Suprapubic skin (tissue), 4 donors: ENCODE results near the gene PDE3B.

ENCODE experiments used
- POLR2A ChIP-seq, 2 donors: fragments of 450-650 bp; IDR thresholded peaks; one replicate each; pipeline ENCODE4 v1.6.1; 2017; ENCODE audit warnings: antibody characterized with exemption in 2 of 2, mild to moderate bottlenecking in 2 of 2, moderate library complexity in 2 of 2
- POLR2AphosphoS5 ChIP-seq, 3 donors: sonication (generic); formaldehyde crosslinking; IDR thresholded peaks; one replicate each; pipeline ENCODE4 v1.6.1; 2017; ENCODE audit warnings: antibody characterized with exemption in 3 of 3
- TF ChIP-seq, protein P1 (sequence below), 2 donors: fragments of 200-600 bp in 1 of 2; fragments of 450-650 bp in 1 of 2; sonication (generic) in 1 of 2; IDR thresholded peaks; one replicate each; pipeline ENCODE4 v1.5.1; 2016 to 2019; ENCODE audit warnings: antibody characterized with exemption in 2 of 2, mild to moderate bottlenecking in 1 of 2, moderate library complexity in 1 of 2

- TF ChIP-seq, protein P1, sequence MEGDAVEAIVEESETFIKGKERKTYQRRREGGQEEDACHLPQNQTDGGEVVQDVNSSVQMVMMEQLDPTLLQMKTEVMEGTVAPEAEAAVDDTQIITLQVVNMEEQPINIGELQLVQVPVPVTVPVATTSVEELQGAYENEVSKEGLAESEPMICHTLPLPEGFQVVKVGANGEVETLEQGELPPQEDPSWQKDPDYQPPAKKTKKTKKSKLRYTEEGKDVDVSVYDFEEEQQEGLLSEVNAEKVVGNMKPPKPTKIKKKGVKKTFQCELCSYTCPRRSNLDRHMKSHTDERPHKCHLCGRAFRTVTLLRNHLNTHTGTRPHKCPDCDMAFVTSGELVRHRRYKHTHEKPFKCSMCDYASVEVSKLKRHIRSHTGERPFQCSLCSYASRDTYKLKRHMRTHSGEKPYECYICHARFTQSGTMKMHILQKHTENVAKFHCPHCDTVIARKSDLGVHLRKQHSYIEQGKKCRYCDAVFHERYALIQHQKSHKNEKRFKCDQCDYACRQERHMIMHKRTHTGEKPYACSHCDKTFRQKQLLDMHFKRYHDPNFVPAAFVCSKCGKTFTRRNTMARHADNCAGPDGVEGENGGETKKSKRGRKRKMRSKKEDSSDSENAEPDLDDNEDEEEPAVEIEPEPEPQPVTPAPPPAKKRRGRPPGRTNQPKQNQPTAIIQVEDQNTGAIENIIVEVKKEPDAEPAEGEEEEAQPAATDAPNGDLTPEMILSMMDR (IDR thresholded peaks at IDR 0.05) = no peak
- no peak for TF ChIP-seq POLR2A (IDR thresholded peaks at IDR 0.05)
- TF ChIP-seq POLR2AphosphoS5 (IDR thresholded peaks at IDR 0.05) = no peak
Observed at GRCh38 chr11:14882196-14882595, 238.6 kb downstream of the PDE3B start.
